HepG2 (cell line): Measurements from ENCODE around the gene TMEM53. TPM values are rescaled to one million over a fixed set of nuclear protein-coding genes. Genes with fewer than 3 reads are reported as not detected.

Source experiments
- ATAC-seq: fragments of 200-7000 bp; cut with Tn5 transposase; 3 replicates; pipeline ENCODE4 v1.9.1; 2020; ENCODE audit warnings: mild to moderate bottlenecking, moderate library complexity
- BruUV-seq: library from RNA; stranded (reverse); fragments of 400-500 nt; replicated peaks from 2 replicates; lab custom pipeline; 2021; lab: Mats Ljungman, UMichigan
- CTCF ChIA-PET: fragments of 300-600 bp; formaldehyde crosslinking; extraction: SDS; loops from one replicate; lab custom pipeline; 2021; ENCODE audit warnings: low total read pairs, inconsistent platforms, low intra/inter-chr PET ratio; lab: Yijun Ruan, JAX
- POLR2A ChIA-PET: fragments of 350-600 bp; sonication (Branson Sonifier 250); formaldehyde crosslinking; loops from one replicate; lab custom pipeline; 2020; ENCODE audit warnings: antibody characterized with exemption, inconsistent platforms; lab: Yijun Ruan, JAX
- DNase-seq: peaks from one replicate; pipeline ENCODE4 v3.0.0-alpha.2; 2015; ENCODE audit warnings: low spot score
- FAIRE-seq: peaks from 3 replicates; lab custom pipeline; 2011; peaks lifted over from hg19 to GRCh38; lab: Jason Lieb, UNC
- H2AFZ ChIP-seq: one replicate; pipeline ENCODE4 v1.6.1; 2011; ENCODE audit warnings: low read length, inconsistent platforms
- H3K27ac ChIP-seq: fragments of 300-600 bp; 3 replicates; pipeline ENCODE4 v1.8.0; 2011; ENCODE audit warnings: mixed run types, mild to moderate bottlenecking, mixed read lengths, low read length, inconsistent platforms; ENCODE audit not compliant: insufficient read depth; ENCODE audit errors: extremely low read length
- H3K27me3 ChIP-seq, 2 experiments: fragments of 200-600 bp in 1 of 2; 2 replicates in 1 of 2; 3 replicates in 1 of 2; pipeline versions ENCODE4 v1.6.0 to v1.8.0; 2011; ENCODE audit warnings: low read length in 2 of 2, mild to moderate bottlenecking in 2 of 2, moderate library complexity in 2 of 2, inconsistent platforms in 1 of 2; ENCODE audit not compliant: insufficient read depth in 2 of 2, control insufficient read depth in 1 of 2
- H3K36me3 ChIP-seq, 2 experiments: fragments of 200-600 bp in 1 of 2; replicated peaks in 1 of 2; 2 replicates in 1 of 2; 3 replicates in 1 of 2; pipeline versions ENCODE4 v1.5.1 to v1.8.0; 2011; ENCODE audit warnings: low read length in 2 of 2, inconsistent platforms in 1 of 2; ENCODE audit not compliant: insufficient read depth in 2 of 2, control insufficient read depth in 1 of 2
- H3K4me1 ChIP-seq: 2 replicates; pipeline ENCODE4 v1.5.1; 2012; ENCODE audit warnings: low read length, inconsistent platforms; ENCODE audit not compliant: insufficient read depth
- H3K4me2 ChIP-seq: 2 replicates; pipeline ENCODE4 v1.6.0; 2011; ENCODE audit warnings: low read depth, low read length, inconsistent platforms
- H3K4me3 ChIP-seq, 3 experiments: fragments of 200-600 bp in 1 of 3; sonication (generic), shearing (Covaris generic) in 1 of 3; replicated peaks in 1 of 3; 2 replicates each; pipeline ENCODE4 v1.5.1; 2011 to 2016; ENCODE audit warnings: low read length in 3 of 3, inconsistent platforms in 2 of 3, low read depth in 2 of 3, mild to moderate bottlenecking in 2 of 3, control low read depth in 1 of 3, mixed read lengths in 1 of 3; ENCODE audit not compliant: insufficient read depth in 1 of 3
- H3K79me2 ChIP-seq: one replicate; pipeline ENCODE4 v1.6.1; 2011; ENCODE audit warnings: low read length, inconsistent platforms; ENCODE audit not compliant: insufficient read depth
- H3K9ac ChIP-seq: 2 replicates; pipeline ENCODE4 v1.6.0; 2011; ENCODE audit warnings: mild to moderate bottlenecking, low read depth, low read length, inconsistent platforms; ENCODE audit not compliant: insufficient read depth
- H3K9me3 ChIP-seq: 2 replicates; pipeline ENCODE4 v1.5.1; 2012; ENCODE audit warnings: mild to moderate bottlenecking, low read length
- H4K20me1 ChIP-seq: 2 replicates; pipeline ENCODE4 v1.6.0; 2011; ENCODE audit warnings: inconsistent platforms, mild to moderate bottlenecking, low read length, moderate library complexity; ENCODE audit not compliant: insufficient read depth
- CBX1 ChIP-seq: IDR thresholded peaks from one replicate; pipeline ENCODE4 v1.6.1; 2016; ENCODE audit warnings: antibody characterized with exemption, low read depth
- FOXA1 ChIP-seq, 2 experiments: fragments of 450-650 bp in 1 of 2; sonication (generic) in 1 of 2; formaldehyde crosslinking in 1 of 2; IDR thresholded peaks; 2 replicates each; pipeline versions ENCODE4 v1.4.0 to v1.6.1; 2016 to 2020; ENCODE audit warnings: missing genetic modification reagents in 1 of 2
- FOXJ3 ChIP-seq: sonication (generic); formaldehyde crosslinking; IDR thresholded peaks from 2 replicates; pipeline ENCODE4 v1.4.0; 2020; ENCODE audit warnings: missing genetic modification reagents, mild to moderate bottlenecking, borderline replicate concordance
- REPIN1 ChIP-seq: sonication (generic); formaldehyde crosslinking; IDR thresholded peaks from 2 replicates; pipeline ENCODE4 v1.8.0; 2022; ENCODE audit warnings: missing genetic modification reagents, low read depth, mild to moderate bottlenecking, borderline replicate concordance
- SRSF4 ChIP-seq: fragments of 200-400 bp; formaldehyde crosslinking; IDR thresholded peaks from one replicate; pipeline ENCODE4 v1.6.1; 2018; ENCODE audit warnings: mild to moderate bottlenecking, low read depth, low read length, moderate library complexity; ENCODE audit not compliant: poor library complexity, severe bottlenecking
- TAF1 ChIP-seq: sonication (generic); formaldehyde crosslinking; IDR thresholded peaks from 2 replicates; pipeline ENCODE4 v1.4.0; 2020; ENCODE audit warnings: missing genetic modification reagents
- ZBTB1 ChIP-seq: sonication (generic); formaldehyde crosslinking; IDR thresholded peaks from 2 replicates; pipeline ENCODE4 v1.4.0; 2020; ENCODE audit warnings: missing genetic modification reagents, borderline replicate concordance
- ZNF256 ChIP-seq: sonication (generic); formaldehyde crosslinking; conservative IDR thresholded peaks from 2 replicates; pipeline ENCODE4 v1.4.0; 2020; ENCODE audit warnings: missing genetic modification reagents
- ZNF260 ChIP-seq: sonication (generic); formaldehyde crosslinking; IDR thresholded peaks from 2 replicates; pipeline ENCODE4 v1.4.0; 2020; ENCODE audit warnings: missing genetic modification reagents, low read depth, mild to moderate bottlenecking, borderline replicate concordance
- ZNF326 ChIP-seq: sonication (generic); formaldehyde crosslinking; IDR thresholded peaks from 2 replicates; pipeline ENCODE4 v1.4.0; 2020; ENCODE audit warnings: missing genetic modification reagents, borderline replicate concordance
- ZNF569 ChIP-seq: sonication (generic); formaldehyde crosslinking; IDR thresholded peaks from 2 replicates; pipeline ENCODE4 v1.5.0; 2020; ENCODE audit warnings: mild to moderate bottlenecking, missing genetic modification reagents, moderate library complexity, borderline replicate concordance
- ZNF891 ChIP-seq: sonication (generic); formaldehyde crosslinking; IDR thresholded peaks from 2 replicates; pipeline ENCODE4 v1.5.0; 2020; ENCODE audit warnings: mild to moderate bottlenecking, missing genetic modification reagents
- WGBS: methylation state at CpG from one replicate; pipeline ENCODE4 v1.1.6; 2017; ENCODE audit warnings: low lambda C conversion rate; 5-methylcytosine and 5-hydroxymethylcytosine counted together
- in situ Hi-C: cut with HindIII; loops from 2 replicates; pipeline ENCODE4 v1.10.0; 2017; ENCODE audit warnings: low pct_unique_long_range_greater_than_20kb; ENCODE audit not compliant: extremely low pct_ligation_motif_present
- intact Hi-C: fragments of 100-400 bp; cut with micrococcal nuclease; formaldehyde crosslinking; loops from one replicate; pipeline ENCODE4 v1.10.0; 2022; ENCODE audit not compliant: unreplicated experiment
- polyA plus RNA-seq, 8 experiments: library from polyadenylated mRNA; depleted of rRNA in 3 of 8; stranded (reverse) in 7 of 8; unstranded in 1 of 8; fragments of >200 nt; fragmentation: Illumina TruSeq in 4 of 8; extraction: Trizol in 4 of 8; gene quantifications; 2 replicates each; pipeline versions ENCODE4 v1.2.1 to v1.2.3, GENCODE V29; 2011 to 2016; ENCODE audit warnings: low read depth in 4 of 8, missing spikeins in 1 of 8, mixed read lengths in 1 of 8; ENCODE audit not compliant: insufficient read depth in 1 of 8
- total RNA-seq, 5 experiments: library from RNA; depleted of rRNA; stranded (reverse); fragments of >200 nt; fragmentation: Illumina TruSeq; extraction: Trizol; gene quantifications; 2 replicates each; pipeline ENCODE4 v1.2.3, GENCODE V29; 2016; ENCODE audit warnings: low read depth in 1 of 5
- TF ChIP-seq, protein P1 (sequence below): sonication (generic); formaldehyde crosslinking; IDR thresholded peaks from 2 replicates; pipeline ENCODE4 v1.5.1; 2020; ENCODE audit warnings: mild to moderate bottlenecking, missing genetic modification reagents, moderate library complexity
- TF ChIP-seq, protein P2 (sequence below): sonication (generic); formaldehyde crosslinking; IDR thresholded peaks from 2 replicates; pipeline ENCODE4 v1.5.0; 2020; ENCODE audit warnings: missing genetic modification reagents, mild to moderate bottlenecking, borderline replicate concordance

TMEM53 gene
- total and polyA plus RNA-seq, 2 of the 13 experiments (the other 11 are each of a cell fraction or from before 2014, with no cell fraction given) = 12.6 to 20.2 TPM

DNA sequence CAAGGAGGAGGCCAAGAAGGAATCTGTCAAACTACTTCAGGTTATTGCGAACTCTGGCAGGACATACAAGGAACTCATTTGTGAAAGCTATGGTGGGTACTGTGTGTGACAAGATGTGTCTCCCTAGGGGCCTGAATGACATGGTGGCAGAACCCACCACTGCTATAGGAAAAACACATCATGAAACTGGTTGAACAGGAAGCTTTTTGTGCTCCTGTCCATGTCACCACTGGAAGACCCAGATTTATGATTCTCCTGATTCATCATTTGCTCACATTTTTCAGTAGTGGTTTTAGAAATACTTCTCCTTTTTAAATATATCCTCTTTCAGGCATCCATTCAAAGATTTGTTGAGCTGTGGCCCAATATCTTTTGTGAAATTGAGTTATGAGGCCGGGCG lies 23.9 kb upstream of the TMEM53 start:
- ATAC-seq (no peak), FAIRE-seq (no peak), DNase-seq (no peak)
- Histone ChIP-seq H3K36me3 (no peaks in the 10 kb centered on the region), H3K79me2 (no peaks in the 10 kb centered on the region), H3K27me3 (no peaks in the 10 kb centered on the region), H3K9me3 (no peaks in the 10 kb centered on the region), H3K4me3 (no peak overlapping the region), H3K4me2 (no peak overlapping the region), H2AFZ (no peak overlapping the region), H3K9ac (no peak overlapping the region), H3K27ac (no peak overlapping the region), H4K20me1 (no peaks in the 10 kb centered on the region), H3K4me1 (peaks cover 60% of the 10 kb centered on the region)
- TF ChIP-seq ZNF256 (CRISPR knock-in tag) (no peak), SRSF4 (no peak), FOXJ3 (CRISPR knock-in tag) (no peak), ZNF260 (CRISPR knock-in tag) (no peak), ZNF569 (CRISPR knock-in tag) (no peak), ZNF891 (CRISPR knock-in tag) (no peak), REPIN1 (CRISPR knock-in tag) (no peak), FOXA1 (IDR thresholded peaks at IDR 0.05) (no peak), FOXA1 (CRISPR knock-in tag; IDR thresholded peaks at IDR 0.05) (no peak), TAF1 (CRISPR knock-in tag) (no peak), ZNF326 (CRISPR knock-in tag) (no peak), CBX1 (no peak), ZBTB1 (CRISPR knock-in tag) (no peak)
- TF ChIP-seq, protein P1, sequence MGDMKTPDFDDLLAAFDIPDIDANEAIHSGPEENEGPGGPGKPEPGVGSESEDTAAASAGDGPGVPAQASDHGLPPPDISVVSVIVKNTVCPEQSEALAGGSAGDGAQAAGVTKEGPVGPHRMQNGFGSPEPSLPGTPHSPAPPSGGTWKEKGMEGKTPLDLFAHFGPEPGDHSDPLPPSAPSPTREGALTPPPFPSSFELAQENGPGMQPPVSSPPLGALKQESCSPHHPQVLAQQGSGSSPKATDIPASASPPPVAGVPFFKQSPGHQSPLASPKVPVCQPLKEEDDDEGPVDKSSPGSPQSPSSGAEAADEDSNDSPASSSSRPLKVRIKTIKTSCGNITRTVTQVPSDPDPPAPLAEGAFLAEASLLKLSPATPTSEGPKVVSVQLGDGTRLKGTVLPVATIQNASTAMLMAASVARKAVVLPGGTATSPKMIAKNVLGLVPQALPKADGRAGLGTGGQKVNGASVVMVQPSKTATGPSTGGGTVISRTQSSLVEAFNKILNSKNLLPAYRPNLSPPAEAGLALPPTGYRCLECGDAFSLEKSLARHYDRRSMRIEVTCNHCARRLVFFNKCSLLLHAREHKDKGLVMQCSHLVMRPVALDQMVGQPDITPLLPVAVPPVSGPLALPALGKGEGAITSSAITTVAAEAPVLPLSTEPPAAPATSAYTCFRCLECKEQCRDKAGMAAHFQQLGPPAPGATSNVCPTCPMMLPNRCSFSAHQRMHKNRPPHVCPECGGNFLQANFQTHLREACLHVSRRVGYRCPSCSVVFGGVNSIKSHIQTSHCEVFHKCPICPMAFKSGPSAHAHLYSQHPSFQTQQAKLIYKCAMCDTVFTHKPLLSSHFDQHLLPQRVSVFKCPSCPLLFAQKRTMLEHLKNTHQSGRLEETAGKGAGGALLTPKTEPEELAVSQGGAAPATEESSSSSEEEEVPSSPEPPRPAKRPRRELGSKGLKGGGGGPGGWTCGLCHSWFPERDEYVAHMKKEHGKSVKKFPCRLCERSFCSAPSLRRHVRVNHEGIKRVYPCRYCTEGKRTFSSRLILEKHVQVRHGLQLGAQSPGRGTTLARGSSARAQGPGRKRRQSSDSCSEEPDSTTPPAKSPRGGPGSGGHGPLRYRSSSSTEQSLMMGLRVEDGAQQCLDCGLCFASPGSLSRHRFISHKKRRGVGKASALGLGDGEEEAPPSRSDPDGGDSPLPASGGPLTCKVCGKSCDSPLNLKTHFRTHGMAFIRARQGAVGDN (CRISPR knock-in tag) = no peak
- TF ChIP-seq, protein P2, sequence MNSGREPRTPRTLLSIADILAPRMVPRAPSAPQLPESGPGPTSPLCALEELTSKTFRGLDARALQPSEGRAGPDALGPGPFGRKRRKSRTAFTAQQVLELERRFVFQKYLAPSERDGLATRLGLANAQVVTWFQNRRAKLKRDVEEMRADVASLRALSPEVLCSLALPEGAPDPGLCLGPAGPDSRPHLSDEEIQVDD (CRISPR knock-in tag) = no peak
- 93% methylated on average over 3 of the region's 3 CpGs for WGBS
- POLR2A ChIA-PET = interaction anchor here (3.0 kb wide), 1 partner anchor 24 kb away, joined by 14 read pairs; no protein-coding TSS in a partner anchor
- intact Hi-C loops = no loop called here
- in situ Hi-C loops = no loop called here
- CTCF ChIA-PET = no interaction called here
- BruUV-seq = no TSS peak
